H1 (cell line): ENCODE results near the gene CCDC40. TPM values are rescaled to one million over a fixed set of nuclear protein-coding genes. Genes with fewer than 3 reads are reported as not detected.

Experiments
- CHD7 ChIP-seq: fragments of 300-600 bp; sonication (generic); IDR thresholded peaks from 2 replicates; pipeline ENCODE4 v1.7.1; 2012; ENCODE audit warnings: low read length, moderate library complexity, mild to moderate bottlenecking, inconsistent platforms; ENCODE audit not compliant: insufficient replicate concordance
- HDAC2 ChIP-seq, 2 experiments: fragments of 300-600 bp in 1 of 2; sonication (generic) in 1 of 2; IDR thresholded peaks; 2 replicates each; pipeline ENCODE4 v1.6.1; 2011 to 2012; ENCODE audit warnings: low read depth in 2 of 2, low read length in 2 of 2, mild to moderate bottlenecking in 2 of 2, moderate library complexity in 2 of 2, borderline replicate concordance in 1 of 2, inconsistent platforms in 1 of 2
- polyA plus RNA-seq, 7 experiments: library from polyadenylated mRNA; depleted of rRNA in 3 of 7; stranded (reverse) in 5 of 7; unstranded in 2 of 7; fragments of >200 nt in 5 of 7; fragments of 200-250 nt in 2 of 7; gene quantifications; 1 replicate in 5 of 7; 2 replicates in 1 of 7; 4 replicates in 1 of 7; pipeline versions ENCODE4 v1.2.1 to v1.2.3, GENCODE V29; 2011 to 2013; ENCODE audit warnings: missing spikeins in 2 of 7, mixed read lengths in 2 of 7
- total RNA-seq: library from RNA; stranded (reverse); fragmentation: NEBNext Ultra II Directional; extraction: Animal tissue kit (Norgen Biotek cat#: 25700); gene quantifications from 2 replicates; pipeline ENCODE4 v1.2.1, GENCODE V29; 2021

Gene CCDC40
- total and polyA plus RNA-seq, 2 of the 8 experiments (the other 6 are each of a cell fraction or from before 2014, with no cell fraction given): 4.1 to 11.5 TPM

- no peak for TF ChIP-seq HDAC2 (IDR thresholded peaks at IDR 0.05; ENCODE audit: borderline replicate concordance in 1 of 2, low read depth in 2 of 2, low read length in 2 of 2)
- no peak for TF ChIP-seq CHD7
Observed at GRCh38 chr17:80122926-80123505, 86.6 kb downstream of the CCDC40 start (continued).
